HepG2 (cell line): ENCODE measurements around the gene HOMEZ. TPM values are rescaled to one million over a fixed set of nuclear protein-coding genes. Genes with fewer than 3 reads are reported as not detected.
A peak's percentile ranks its signal among the peaks of the same experiment; 100 is the strongest.

Experiments used
- ATAC-seq: fragments of 200-7000 bp; cut with Tn5 transposase; 3 replicates; pipeline ENCODE4 v1.9.1; 2020; ENCODE audit warnings: mild to moderate bottlenecking, moderate library complexity
- BruUV-seq: library from RNA; stranded (reverse); fragments of 400-500 nt; replicated peaks from 2 replicates; lab custom pipeline; 2021; lab: Mats Ljungman, UMichigan
- CTCF ChIA-PET: fragments of 300-600 bp; formaldehyde crosslinking; extraction: SDS; loops from one replicate; lab custom pipeline; 2021; ENCODE audit warnings: low total read pairs, inconsistent platforms, low intra/inter-chr PET ratio; lab: Yijun Ruan, JAX
- POLR2A ChIA-PET: fragments of 350-600 bp; sonication (Branson Sonifier 250); formaldehyde crosslinking; loops from one replicate; lab custom pipeline; 2020; ENCODE audit warnings: antibody characterized with exemption, inconsistent platforms; lab: Yijun Ruan, JAX
- DNase-seq: peaks from one replicate; pipeline ENCODE4 v3.0.0-alpha.2; 2015; ENCODE audit warnings: low spot score
- FAIRE-seq: peaks from 3 replicates; lab custom pipeline; 2011; peaks lifted over from hg19 to GRCh38; lab: Jason Lieb, UNC
- H2AFZ ChIP-seq: one replicate; pipeline ENCODE4 v1.6.1; 2011; ENCODE audit warnings: low read length, inconsistent platforms
- H3K27ac ChIP-seq: fragments of 300-600 bp; 3 replicates; pipeline ENCODE4 v1.8.0; 2011; ENCODE audit warnings: mixed run types, mild to moderate bottlenecking, mixed read lengths, low read length, inconsistent platforms; ENCODE audit not compliant: insufficient read depth; ENCODE audit errors: extremely low read length
- H3K27me3 ChIP-seq, 2 experiments: fragments of 200-600 bp in 1 of 2; 2 replicates in 1 of 2; 3 replicates in 1 of 2; pipeline versions ENCODE4 v1.6.0 to v1.8.0; 2011; ENCODE audit warnings: low read length in 2 of 2, mild to moderate bottlenecking in 2 of 2, moderate library complexity in 2 of 2, inconsistent platforms in 1 of 2; ENCODE audit not compliant: insufficient read depth in 2 of 2, control insufficient read depth in 1 of 2
- H3K36me3 ChIP-seq, 2 experiments: fragments of 200-600 bp in 1 of 2; replicated peaks in 1 of 2; 2 replicates in 1 of 2; 3 replicates in 1 of 2; pipeline versions ENCODE4 v1.5.1 to v1.8.0; 2011; ENCODE audit warnings: low read length in 2 of 2, inconsistent platforms in 1 of 2; ENCODE audit not compliant: insufficient read depth in 2 of 2, control insufficient read depth in 1 of 2
- H3K4me1 ChIP-seq: 2 replicates; pipeline ENCODE4 v1.5.1; 2012; ENCODE audit warnings: low read length, inconsistent platforms; ENCODE audit not compliant: insufficient read depth
- H3K4me2 ChIP-seq: 2 replicates; pipeline ENCODE4 v1.6.0; 2011; ENCODE audit warnings: low read depth, low read length, inconsistent platforms
- H3K4me3 ChIP-seq, 3 experiments: fragments of 200-600 bp in 1 of 3; sonication (generic), shearing (Covaris generic) in 1 of 3; replicated peaks in 1 of 3; 2 replicates each; pipeline ENCODE4 v1.5.1; 2011 to 2016; ENCODE audit warnings: low read length in 3 of 3, inconsistent platforms in 2 of 3, low read depth in 2 of 3, mild to moderate bottlenecking in 2 of 3, control low read depth in 1 of 3, mixed read lengths in 1 of 3; ENCODE audit not compliant: insufficient read depth in 1 of 3
- H3K79me2 ChIP-seq: one replicate; pipeline ENCODE4 v1.6.1; 2011; ENCODE audit warnings: low read length, inconsistent platforms; ENCODE audit not compliant: insufficient read depth
- H3K9ac ChIP-seq: 2 replicates; pipeline ENCODE4 v1.6.0; 2011; ENCODE audit warnings: mild to moderate bottlenecking, low read depth, low read length, inconsistent platforms; ENCODE audit not compliant: insufficient read depth
- H3K9me3 ChIP-seq: 2 replicates; pipeline ENCODE4 v1.5.1; 2012; ENCODE audit warnings: mild to moderate bottlenecking, low read length
- H4K20me1 ChIP-seq: 2 replicates; pipeline ENCODE4 v1.6.0; 2011; ENCODE audit warnings: inconsistent platforms, mild to moderate bottlenecking, low read length, moderate library complexity; ENCODE audit not compliant: insufficient read depth
- ASH2L ChIP-seq: fragments of 300-600, 200-600 bp; sonication (generic); IDR thresholded peaks from 2 replicates; pipeline ENCODE4 v1.7.0; 2017; ENCODE audit warnings: low read depth, mild to moderate bottlenecking, moderate library complexity, mixed read lengths, low read length; ENCODE audit not compliant: insufficient read length
- CEBPG ChIP-seq: IDR thresholded peaks from 2 replicates; pipeline ENCODE4 v1.6.1; 2016
- CHCHD3 ChIP-seq: sonication (generic); formaldehyde crosslinking; IDR thresholded peaks from 2 replicates; pipeline ENCODE4 v1.8.0; 2022; ENCODE audit warnings: mild to moderate bottlenecking, missing genetic modification reagents, moderate library complexity
- EZH2 ChIP-seq: conservative IDR thresholded peaks from 2 replicates; pipeline ENCODE4 v1.6.1; 2012; ENCODE audit warnings: mild to moderate bottlenecking, low read depth, low read length, moderate library complexity
- GATAD2A ChIP-seq: IDR thresholded peaks from 2 replicates; pipeline ENCODE4 v1.6.1; 2016
- KDM2A ChIP-seq: sonication (generic); formaldehyde crosslinking; IDR thresholded peaks from 2 replicates; pipeline ENCODE4 v1.4.0; 2020; ENCODE audit warnings: low read depth, missing genetic modification reagents, borderline replicate concordance
- MIER3 ChIP-seq: IDR thresholded peaks from 2 replicates; pipeline ENCODE4 v1.6.1; 2016; ENCODE audit warnings: missing compliant biosample characterization, borderline replicate concordance
- NFYC ChIP-seq: IDR thresholded peaks from 2 replicates; pipeline ENCODE4 v1.6.1; 2016; ENCODE audit warnings: missing genetic modification reagents, missing compliant biosample characterization
- NR2F6 ChIP-seq, 2 experiments: IDR thresholded peaks; 2 replicates each; pipeline ENCODE4 v1.6.1; 2016; ENCODE audit warnings: antibody characterized with exemption in 1 of 2, mild to moderate bottlenecking in 1 of 2
- RELA ChIP-seq: sonication (generic); formaldehyde crosslinking; IDR thresholded peaks from 2 replicates; pipeline ENCODE4 v1.4.0; 2020; ENCODE audit warnings: missing genetic modification reagents
- WGBS: methylation state at CpG from one replicate; pipeline ENCODE4 v1.1.6; 2017; ENCODE audit warnings: low lambda C conversion rate; 5-methylcytosine and 5-hydroxymethylcytosine counted together
- in situ Hi-C: cut with HindIII; loops from 2 replicates; pipeline ENCODE4 v1.10.0; 2017; ENCODE audit warnings: low pct_unique_long_range_greater_than_20kb; ENCODE audit not compliant: extremely low pct_ligation_motif_present
- intact Hi-C: fragments of 100-400 bp; cut with micrococcal nuclease; formaldehyde crosslinking; loops from one replicate; pipeline ENCODE4 v1.10.0; 2022; ENCODE audit not compliant: unreplicated experiment
- polyA plus RNA-seq, 8 experiments: library from polyadenylated mRNA; depleted of rRNA in 3 of 8; stranded (reverse) in 7 of 8; unstranded in 1 of 8; fragments of >200 nt; fragmentation: Illumina TruSeq in 4 of 8; extraction: Trizol in 4 of 8; gene quantifications; 2 replicates each; pipeline versions ENCODE4 v1.2.1 to v1.2.3, GENCODE V29; 2011 to 2016; ENCODE audit warnings: low read depth in 4 of 8, missing spikeins in 1 of 8, mixed read lengths in 1 of 8; ENCODE audit not compliant: insufficient read depth in 1 of 8
- total RNA-seq, 5 experiments: library from RNA; depleted of rRNA; stranded (reverse); fragments of >200 nt; fragmentation: Illumina TruSeq; extraction: Trizol; gene quantifications; 2 replicates each; pipeline ENCODE4 v1.2.3, GENCODE V29; 2016; ENCODE audit warnings: low read depth in 1 of 5
- TF ChIP-seq, protein P1 (sequence below): IDR thresholded peaks from 2 replicates; pipeline ENCODE4 v1.6.1; 2016; ENCODE audit warnings: missing compliant biosample characterization, missing genetic modification reagents, borderline replicate concordance
- TF ChIP-seq, protein P2 (sequence below): IDR thresholded peaks from 2 replicates; pipeline ENCODE4 v1.6.1; 2012; ENCODE audit warnings: low read depth, low read length, improper control_type of control experiment
- TF ChIP-seq, protein P3 (sequence below): sonication (generic); formaldehyde crosslinking; IDR thresholded peaks from 2 replicates; pipeline ENCODE4 v1.4.0; 2020; ENCODE audit warnings: mild to moderate bottlenecking, missing genetic modification reagents
- TF ChIP-seq, protein P4 (sequence below): sonication (generic); formaldehyde crosslinking; IDR thresholded peaks from 2 replicates; pipeline ENCODE4 v1.4.0; 2020; ENCODE audit warnings: missing genetic modification reagents, borderline replicate concordance

Gene HOMEZ
- total and polyA plus RNA-seq, 2 of the 13 experiments (the other 11 are each of a cell fraction or from before 2014, with no cell fraction given): 14.5 to 31.8 TPM

GRCh38 chr14:23301288-23301968 is 15.5 kb upstream of the HOMEZ start:
- peaks cover 3% of the 10 kb centered on the region in 2 experiments; a peak in 1 of 5 replicates for H3K36me3 ChIP-seq
- ATAC-seq (peak; percentile 87), FAIRE-seq (peak; percentile 75), DNase-seq (peak; percentile 100)
- no peaks in the 10 kb centered on the region for H3K9me3 ChIP-seq
- H4K20me1 ChIP-seq: no peaks in the 10 kb centered on the region
- H2AFZ ChIP-seq: no peak overlapping the region
- in situ Hi-C loops (loop anchor here (25.0 kb wide), 1 partner anchor 836 kb away; the partner anchor contains the start of genes EMC9, FITM1, PSME1 and PSME2), intact Hi-C loops (loop anchor here (1.0 to 10.0 kb wide), 5 partner anchors 15 to 993 kb away; partner anchors contain the start of genes AJUBA, DCAF11, DHRS1 and HOMEZ)
- H3K27me3 ChIP-seq: no peaks in the 10 kb centered on the region; a peak in 1 of 5 replicates
- 1% methylated on average over 62 of the region's 87 CpGs for WGBS
- H3K27ac ChIP-seq: peak overlapping the region; percentile 91
- peak overlapping the region; percentile 99 for H3K4me2 ChIP-seq
- H3K4me1 ChIP-seq: peaks cover 57% of the 10 kb centered on the region
- H3K9ac ChIP-seq: peak overlapping the region; percentile 82
- H3K79me2 ChIP-seq: peaks cover 4% of the 10 kb centered on the region
- ChIA-PET POLR2A (interaction anchor here (0.5 to 18.7 kb wide), 37 partner anchors 9 to 1790 kb away, joined by 3 to 1053 read pairs (median 5); partner anchors contain the start of genes ACIN1, AJUBA, AP1G2 and C14orf119), CTCF (interaction anchor here (1.3 to 2.3 kb wide), 3 partner anchors 20 to 232 kb away, joined by 3 to 12 read pairs (median 7); partner anchors contain the start of gene PABPN1)
- no TSS peak for BruUV-seq
- peak overlapping the region; percentile 67 to 88 (median 75) for H3K4me3 ChIP-seq
- TF ChIP-seq, protein P1, sequence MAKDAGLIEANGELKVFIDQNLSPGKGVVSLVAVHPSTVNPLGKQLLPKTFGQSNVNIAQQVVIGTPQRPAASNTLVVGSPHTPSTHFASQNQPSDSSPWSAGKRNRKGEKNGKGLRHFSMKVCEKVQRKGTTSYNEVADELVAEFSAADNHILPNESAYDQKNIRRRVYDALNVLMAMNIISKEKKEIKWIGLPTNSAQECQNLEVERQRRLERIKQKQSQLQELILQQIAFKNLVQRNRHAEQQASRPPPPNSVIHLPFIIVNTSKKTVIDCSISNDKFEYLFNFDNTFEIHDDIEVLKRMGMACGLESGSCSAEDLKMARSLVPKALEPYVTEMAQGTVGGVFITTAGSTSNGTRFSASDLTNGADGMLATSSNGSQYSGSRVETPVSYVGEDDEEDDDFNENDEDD: peak; percentile 94
- TF ChIP-seq CEBPG (peak; percentile 60), ASH2L (peak; percentile 93), EZH2 (no peak), KDM2A (CRISPR knock-in tag) (peak; percentile 94), NFYC (peak; percentile 82), RELA (CRISPR knock-in tag) (no peak; the same call in 1 of the 2 replicates), CHCHD3 (CRISPR knock-in tag) (peak; percentile 73; the same call in 1 of the 2 replicates), GATAD2A (peak; percentile 89), NR2F6 (IDR thresholded peaks at IDR 0.05) (no peak), NR2F6 (CRISPR knock-in tag; IDR thresholded peaks at IDR 0.05) (peak; percentile 76; the same call in 1 of the 2 replicates), MIER3 (CRISPR knock-in tag) (peak; percentile 71)
- TF ChIP-seq, protein P2, sequence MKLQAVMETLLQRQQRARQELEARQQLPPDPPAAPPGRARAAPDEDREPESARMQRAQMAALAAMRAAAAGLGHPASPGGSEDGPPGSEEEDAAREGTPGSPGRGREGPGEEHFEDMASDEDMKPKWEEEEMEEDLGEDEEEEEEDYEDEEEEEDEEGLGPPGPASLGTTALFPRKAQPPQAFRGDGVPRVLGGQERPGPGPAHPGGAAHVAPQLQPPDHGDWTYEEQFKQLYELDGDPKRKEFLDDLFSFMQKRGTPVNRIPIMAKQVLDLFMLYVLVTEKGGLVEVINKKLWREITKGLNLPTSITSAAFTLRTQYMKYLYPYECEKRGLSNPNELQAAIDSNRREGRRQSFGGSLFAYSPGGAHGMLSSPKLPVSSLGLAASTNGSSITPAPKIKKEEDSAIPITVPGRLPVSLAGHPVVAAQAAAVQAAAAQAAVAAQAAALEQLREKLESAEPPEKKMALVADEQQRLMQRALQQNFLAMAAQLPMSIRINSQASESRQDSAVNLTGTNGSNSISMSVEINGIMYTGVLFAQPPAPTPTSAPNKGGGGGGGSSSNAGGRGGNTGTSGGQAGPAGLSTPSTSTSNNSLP: peak; percentile 74; the same call in 1 of the 2 replicates
- TF ChIP-seq, protein P3, sequence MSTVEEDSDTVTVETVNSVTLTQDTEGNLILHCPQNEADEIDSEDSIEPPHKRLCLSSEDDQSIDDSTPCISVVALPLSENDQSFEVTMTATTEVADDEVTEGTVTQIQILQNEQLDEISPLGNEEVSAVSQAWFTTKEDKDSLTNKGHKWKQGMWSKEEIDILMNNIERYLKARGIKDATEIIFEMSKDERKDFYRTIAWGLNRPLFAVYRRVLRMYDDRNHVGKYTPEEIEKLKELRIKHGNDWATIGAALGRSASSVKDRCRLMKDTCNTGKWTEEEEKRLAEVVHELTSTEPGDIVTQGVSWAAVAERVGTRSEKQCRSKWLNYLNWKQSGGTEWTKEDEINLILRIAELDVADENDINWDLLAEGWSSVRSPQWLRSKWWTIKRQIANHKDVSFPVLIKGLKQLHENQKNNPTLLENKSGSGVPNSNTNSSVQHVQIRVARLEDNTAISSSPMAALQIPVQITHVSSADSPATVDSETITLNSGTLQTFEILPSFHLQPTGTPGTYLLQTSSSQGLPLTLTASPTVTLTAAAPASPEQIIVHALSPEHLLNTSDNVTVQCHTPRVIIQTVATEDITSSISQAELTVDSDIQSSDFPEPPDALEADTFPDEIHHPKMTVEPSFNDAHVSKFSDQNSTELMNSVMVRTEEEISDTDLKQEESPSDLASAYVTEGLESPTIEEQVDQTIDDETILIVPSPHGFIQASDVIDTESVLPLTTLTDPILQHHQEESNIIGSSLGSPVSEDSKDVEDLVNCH (CRISPR knock-in tag): no peak
- TF ChIP-seq, protein P4, sequence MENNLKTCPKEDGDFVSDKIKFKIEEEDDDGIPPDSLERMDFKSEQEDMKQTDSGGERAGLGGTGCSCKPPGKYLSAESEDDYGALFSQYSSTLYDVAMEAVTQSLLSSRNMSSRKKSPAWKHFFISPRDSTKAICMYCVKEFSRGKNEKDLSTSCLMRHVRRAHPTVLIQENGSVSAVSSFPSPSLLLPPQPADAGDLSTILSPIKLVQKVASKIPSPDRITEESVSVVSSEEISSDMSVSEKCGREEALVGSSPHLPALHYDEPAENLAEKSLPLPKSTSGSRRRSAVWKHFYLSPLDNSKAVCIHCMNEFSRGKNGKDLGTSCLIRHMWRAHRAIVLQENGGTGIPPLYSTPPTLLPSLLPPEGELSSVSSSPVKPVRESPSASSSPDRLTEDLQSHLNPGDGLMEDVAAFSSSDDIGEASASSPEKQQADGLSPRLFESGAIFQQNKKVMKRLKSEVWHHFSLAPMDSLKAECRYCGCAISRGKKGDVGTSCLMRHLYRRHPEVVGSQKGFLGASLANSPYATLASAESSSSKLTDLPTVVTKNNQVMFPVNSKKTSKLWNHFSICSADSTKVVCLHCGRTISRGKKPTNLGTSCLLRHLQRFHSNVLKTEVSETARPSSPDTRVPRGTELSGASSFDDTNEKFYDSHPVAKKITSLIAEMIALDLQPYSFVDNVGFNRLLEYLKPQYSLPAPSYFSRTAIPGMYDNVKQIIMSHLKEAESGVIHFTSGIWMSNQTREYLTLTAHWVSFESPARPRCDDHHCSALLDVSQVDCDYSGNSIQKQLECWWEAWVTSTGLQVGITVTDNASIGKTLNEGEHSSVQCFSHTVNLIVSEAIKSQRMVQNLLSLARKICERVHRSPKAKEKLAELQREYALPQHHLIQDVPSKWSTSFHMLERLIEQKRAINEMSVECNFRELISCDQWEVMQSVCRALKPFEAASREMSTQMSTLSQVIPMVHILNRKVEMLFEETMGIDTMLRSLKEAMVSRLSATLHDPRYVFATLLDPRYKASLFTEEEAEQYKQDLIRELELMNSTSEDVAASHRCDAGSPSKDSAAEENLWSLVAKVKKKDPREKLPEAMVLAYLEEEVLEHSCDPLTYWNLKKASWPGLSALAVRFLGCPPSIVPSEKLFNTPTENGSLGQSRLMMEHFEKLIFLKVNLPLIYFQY: peak; percentile 76
